ENCODE data around the gene MIER1.

DNA sequence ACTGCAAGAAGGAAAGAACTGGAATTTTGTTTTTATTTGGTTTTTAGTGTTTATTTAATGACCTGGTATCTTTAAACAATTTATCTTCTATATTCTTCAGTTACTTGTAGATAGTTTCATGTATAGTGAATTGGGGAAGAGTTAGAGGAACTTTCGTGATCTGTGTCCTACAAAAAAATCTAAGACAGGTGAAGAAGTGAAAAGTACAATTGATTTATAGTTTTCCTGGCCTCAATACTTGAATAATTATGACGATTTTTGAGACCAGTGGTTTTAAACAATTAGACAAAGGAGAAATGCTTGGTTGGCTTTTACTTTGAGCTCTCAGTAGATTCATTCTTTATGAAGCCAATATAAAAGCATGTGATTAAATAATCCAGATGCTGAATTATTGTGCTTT, 7.5 kb downstream of the MIER1 start:
- TF ChIP-seq POLR2A (IDR thresholded peaks at IDR 0.05) (no peak), POLR2AphosphoS5 (IDR thresholded peaks at IDR 0.05) (no peak)

All from upper lobe of left lung (tissue), 4 donors.